GM15510 (cell line): Measurements from ENCODE around the gene ZNF513.

Experiments used
- POLR2A ChIP-seq: IDR thresholded peaks from 3 replicates; pipeline ENCODE4 v1.6.1; 2011; ENCODE audit warnings: borderline replicate concordance; ENCODE audit not compliant: insufficient read length; ENCODE audit errors: extremely low read depth

The ZNF513 gene

GRCh38 chr2:27400348-27401135 lies 20.0 kb upstream of the ZNF513 start:
- no peak for TF ChIP-seq POLR2A

GRCh38 chr2:27398962-27399361 lies 18.4 kb upstream of the ZNF513 start:
- no peak for TF ChIP-seq POLR2A

- TF ChIP-seq POLR2A, result no peak
Observed at GRCh38 chr2:27393225-27393624, 12.7 kb upstream of the ZNF513 start.

- TF ChIP-seq POLR2A, result no peak
Observed at GRCh38 chr2:27390822-27391679, 10.5 kb upstream of the ZNF513 start.

DNA sequence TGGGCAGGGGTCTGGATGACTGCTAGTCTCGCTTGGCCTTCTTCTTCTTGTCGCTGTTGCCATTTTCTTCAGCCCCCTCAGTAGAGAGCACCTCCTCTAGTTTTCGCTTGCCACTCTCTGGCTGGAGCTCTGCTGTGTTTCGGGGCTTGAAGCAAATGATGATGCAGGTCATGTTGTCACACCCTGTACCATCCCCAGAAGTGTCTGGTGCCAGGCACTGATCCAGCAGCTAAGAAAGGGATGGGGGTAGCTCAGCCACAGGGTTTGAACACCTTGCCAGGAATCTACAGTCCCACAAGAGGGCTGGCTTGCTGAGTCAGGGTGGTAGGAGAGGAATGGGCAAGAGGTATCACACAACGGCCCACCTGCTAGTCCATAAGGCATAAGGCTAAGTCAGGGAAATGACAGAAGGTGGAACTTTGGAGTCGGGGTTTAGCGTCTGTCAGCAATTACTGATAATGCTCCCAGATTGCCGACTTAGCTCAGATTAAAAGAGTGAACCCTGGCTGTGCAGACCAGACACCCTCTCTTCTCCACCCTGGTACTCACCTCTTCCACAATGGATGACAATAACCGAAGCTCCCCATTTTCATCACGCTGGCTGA lies 1.1 kb upstream of the ZNF513 start:
- no peak for TF ChIP-seq POLR2A

DNA sequence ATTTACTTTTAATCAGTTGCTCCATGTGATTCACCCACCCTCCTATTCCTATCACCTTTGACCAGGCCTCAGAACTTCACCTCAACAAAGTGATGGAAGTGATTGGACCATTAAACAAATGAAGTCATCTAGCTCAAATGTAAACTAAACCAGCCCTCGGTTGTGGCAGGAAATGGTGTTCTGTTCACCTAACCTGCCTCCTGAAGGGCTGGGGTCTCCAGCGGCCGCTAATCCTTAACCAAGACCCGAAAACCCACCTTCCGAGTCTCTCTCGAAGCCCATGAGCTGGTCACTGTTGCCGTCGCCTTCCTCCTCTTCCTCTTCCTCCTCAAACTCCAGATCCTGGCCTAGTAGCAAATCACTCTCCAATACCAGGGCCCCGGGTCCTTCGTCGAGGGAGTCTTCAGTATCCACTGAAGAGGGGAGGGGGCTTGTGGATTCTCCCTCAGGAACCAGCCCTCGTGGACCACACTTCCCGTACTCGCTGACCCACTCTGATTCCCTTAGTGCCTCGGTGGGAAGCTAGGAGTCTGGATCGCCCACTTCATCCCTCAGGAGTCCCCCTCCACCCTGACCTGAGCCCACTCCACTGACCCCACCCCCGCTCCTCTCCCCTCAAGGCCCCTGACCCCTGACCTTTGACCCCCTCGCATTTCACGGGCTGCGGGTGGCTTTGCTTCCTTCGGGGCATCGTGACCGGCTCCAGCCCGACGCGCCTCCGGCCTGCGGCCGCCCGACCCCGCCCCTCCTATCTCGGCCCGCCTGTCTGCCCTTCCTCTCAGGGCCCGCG lies 503 bp downstream of the ZNF513 start:
- no peak for TF ChIP-seq POLR2A

DNA sequence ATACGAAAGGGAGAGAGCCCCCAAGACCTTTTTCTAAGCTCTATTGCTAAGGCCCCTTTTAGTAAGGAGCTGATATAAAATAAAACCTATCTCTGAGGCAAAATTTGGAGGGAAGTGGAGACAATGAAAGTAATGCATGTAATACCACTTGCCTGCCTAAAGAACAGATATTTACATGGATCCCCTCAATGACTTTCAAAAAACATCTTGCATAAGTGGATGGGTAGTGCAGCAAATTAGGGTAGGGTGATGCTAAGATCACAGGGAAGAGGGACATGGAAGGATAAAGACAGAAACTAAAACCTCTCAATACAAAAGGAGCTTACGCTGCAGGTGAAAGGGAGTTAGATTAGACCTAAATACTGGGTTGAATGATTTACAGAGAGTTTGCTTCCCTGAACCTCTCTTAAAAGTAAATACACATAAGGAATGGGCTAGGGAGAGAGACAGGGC lies 1.1 kb downstream of the ZNF513 start:
- no peak for TF ChIP-seq POLR2A

DNA sequence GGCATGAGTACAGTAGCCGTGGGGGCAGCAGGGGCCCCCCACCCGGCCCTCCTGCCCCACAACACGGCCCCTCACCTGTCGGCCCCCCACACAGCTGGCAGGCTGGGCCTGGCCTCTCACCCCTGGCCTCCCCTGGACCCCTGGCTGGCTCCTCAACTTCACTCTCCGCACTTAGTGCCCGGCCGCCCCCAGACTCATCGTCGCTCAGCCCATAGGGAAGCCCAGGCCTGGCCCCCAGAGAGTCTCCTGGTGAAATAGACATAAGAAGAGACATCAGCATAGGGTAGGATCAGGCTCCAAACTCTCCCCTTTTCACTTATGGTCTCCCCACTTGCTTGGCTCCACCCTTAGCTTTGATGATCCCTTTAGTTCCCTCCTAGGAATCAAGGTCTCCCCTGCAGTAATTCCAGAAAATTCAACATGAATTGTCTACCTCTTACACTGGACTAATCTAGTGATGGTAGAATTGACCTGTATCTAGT lies 1.7 kb downstream of the ZNF513 start:
- TF ChIP-seq POLR2A, result no peak

- no peak for TF ChIP-seq POLR2A
Observed at GRCh38 chr2:27378096-27378808, 2.3 kb downstream of the ZNF513 start.

DNA sequence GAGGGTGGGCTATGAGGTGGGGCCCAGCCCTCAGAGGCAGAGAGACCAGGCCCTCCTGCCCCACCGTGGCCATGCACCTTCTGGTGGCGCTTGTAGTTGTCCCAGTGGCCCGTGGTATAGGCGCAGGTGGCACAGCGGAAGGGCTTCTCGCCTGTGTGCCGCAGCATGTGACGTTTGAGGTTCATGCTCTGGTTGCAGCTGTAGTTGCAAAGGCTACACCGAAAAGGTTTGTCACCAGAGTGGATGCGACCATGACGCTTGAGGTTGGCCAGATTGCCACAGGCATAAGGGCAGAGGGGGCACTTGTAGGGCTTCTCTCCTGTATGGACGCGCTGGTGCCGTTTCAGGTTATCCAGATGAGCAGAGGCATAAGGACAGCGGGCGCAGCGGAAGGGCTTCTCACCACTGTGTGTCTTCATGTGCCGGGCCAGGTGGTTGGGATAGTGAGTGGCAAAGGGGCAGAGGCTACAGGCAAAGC lies 2.9 kb downstream of the ZNF513 start:
- TF ChIP-seq POLR2A, result no peak

DNA sequence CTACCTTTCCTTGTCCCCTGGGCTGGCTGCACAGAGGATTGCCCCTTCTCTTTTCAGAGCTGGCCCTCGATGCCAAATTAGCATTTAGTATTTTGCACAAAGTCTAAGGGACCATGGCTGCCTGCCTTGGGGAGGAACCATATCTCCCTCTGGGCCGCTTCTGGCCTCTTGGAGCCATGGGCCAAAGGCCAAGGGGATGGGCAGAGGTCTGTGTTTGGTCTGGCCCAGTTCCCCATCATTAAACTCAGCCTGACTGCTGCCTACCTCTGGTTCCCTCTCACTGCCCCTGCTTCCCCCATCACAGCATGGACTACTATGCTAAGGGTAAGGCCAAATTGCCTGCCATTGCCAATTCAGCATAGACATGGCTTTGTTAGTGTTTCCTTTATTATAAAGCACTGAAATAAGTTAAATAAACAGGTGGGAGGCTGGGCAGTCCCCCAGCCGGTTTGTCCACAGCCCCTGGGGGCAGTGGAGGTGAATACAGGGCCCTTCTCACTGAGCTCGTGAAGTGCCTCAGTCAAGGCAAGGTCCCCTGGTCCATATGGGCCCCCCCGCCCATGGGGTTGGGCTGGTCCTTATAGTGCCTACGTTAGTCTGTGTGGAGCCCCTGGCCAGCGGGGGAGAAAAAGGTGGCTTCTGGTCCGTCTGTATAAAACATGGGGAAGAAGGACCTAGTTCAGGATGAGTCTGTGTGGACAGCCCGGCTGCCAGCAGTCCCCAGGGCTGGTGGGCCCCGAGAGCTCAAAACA lies 3.5 kb downstream of the ZNF513 start:
- peak; percentile 16 for TF ChIP-seq POLR2A

GRCh38 chr2:27376151-27376865 lies 4.2 kb downstream of the ZNF513 start:
- TF ChIP-seq POLR2A, result no peak

- TF ChIP-seq POLR2A, result no peak
Observed at GRCh38 chr2:27375513-27376099, 4.9 kb downstream of the ZNF513 start.

- no peak for TF ChIP-seq POLR2A
Observed at GRCh38 chr2:27373567-27373966, 7.0 kb downstream of the ZNF513 start.
